Liver (tissue), 9 donors: ENCODE data around the gene EMILIN3. TPM values are rescaled to one million over a fixed set of nuclear protein-coding genes. Genes with fewer than 3 reads are reported as not detected.

Source experiments
- DNase-seq: peaks from one replicate; pipeline ENCODE4 v3.0.0-alpha.2; 2017; ENCODE audit warnings: low spot score
- H3K27ac ChIP-seq, 2 donors: one replicate each; pipeline ENCODE4 v1.7.0; 2013; ENCODE audit warnings: inconsistent platforms in 2 of 2, low read length in 2 of 2, control low read depth in 1 of 2, low read depth in 1 of 2, mild to moderate bottlenecking in 1 of 2
- H3K27me3 ChIP-seq, 4 donors: one replicate each; pipeline versions ENCODE4 v1.6.1 to v1.7.0; 2013; ENCODE audit warnings: low read length in 3 of 4, inconsistent platforms in 1 of 4, mild to moderate bottlenecking in 1 of 4, moderate library complexity in 1 of 4; ENCODE audit not compliant: control insufficient read depth in 4 of 4, insufficient read depth in 4 of 4
- H3K36me3 ChIP-seq, 4 donors: one replicate each; pipeline versions ENCODE4 v1.6.1 to v1.7.0; 2013; ENCODE audit warnings: low read length in 3 of 4, mild to moderate bottlenecking in 3 of 4, low read depth in 1 of 4, moderate library complexity in 1 of 4; ENCODE audit not compliant: control insufficient read depth in 4 of 4, insufficient read depth in 3 of 4
- H3K4me1 ChIP-seq, 4 donors: one replicate each; pipeline versions ENCODE4 v1.6.1 to v1.7.0; 2013; ENCODE audit warnings: low read length in 3 of 4, mild to moderate bottlenecking in 3 of 4, moderate library complexity in 1 of 4; ENCODE audit not compliant: control insufficient read depth in 4 of 4, insufficient read depth in 4 of 4
- H3K4me3 ChIP-seq, 3 donors: one replicate each; pipeline versions ENCODE4 v1.6.1 to v1.7.0; 2013; ENCODE audit warnings: low read length in 3 of 3, control low read depth in 1 of 3, low read depth in 1 of 3, mild to moderate bottlenecking in 1 of 3
- H3K9ac ChIP-seq, 2 donors: one replicate each; pipeline ENCODE4 v1.7.0; 2013; ENCODE audit warnings: low read length in 2 of 2, mild to moderate bottlenecking in 2 of 2, moderate library complexity in 2 of 2, control low read depth in 1 of 2, low read depth in 1 of 2
- H3K9me3 ChIP-seq, 4 donors: one replicate each; pipeline versions ENCODE4 v1.6.1 to v1.7.0; 2013; ENCODE audit warnings: low read length in 3 of 4; ENCODE audit not compliant: control insufficient read depth in 4 of 4
- EGR1 ChIP-seq, 2 donors: IDR thresholded peaks; 2 replicates each; pipeline ENCODE4 v1.6.1; 2016 to 2018; ENCODE audit warnings: antibody characterized with exemption in 2 of 2, low read depth in 2 of 2
- FOXA1 ChIP-seq: IDR thresholded peaks from 2 replicates; pipeline ENCODE4 v1.6.1; 2016; ENCODE audit warnings: antibody characterized with exemption
- GABPA ChIP-seq, 2 donors: IDR thresholded peaks in 1 of 2; conservative IDR thresholded peaks in 1 of 2; 2 replicates each; pipeline ENCODE4 v1.6.1; 2016; ENCODE audit warnings: antibody characterized with exemption in 2 of 2, mild to moderate bottlenecking in 1 of 2, moderate library complexity in 1 of 2
- NR2F2 ChIP-seq: IDR thresholded peaks from 2 replicates; pipeline ENCODE4 v1.6.1; 2016; ENCODE audit warnings: antibody characterized with exemption
- RAD21 ChIP-seq, 2 donors: IDR thresholded peaks; 2 replicates each; pipeline ENCODE4 v1.6.1; 2016; ENCODE audit warnings: antibody characterized with exemption in 2 of 2, mild to moderate bottlenecking in 2 of 2
- RXRA ChIP-seq, 2 donors: IDR thresholded peaks; 2 replicates each; pipeline ENCODE4 v1.6.1; 2017 to 2018; ENCODE audit warnings: antibody characterized with exemption in 2 of 2, mild to moderate bottlenecking in 1 of 2
- SP1 ChIP-seq: IDR thresholded peaks from 2 replicates; pipeline ENCODE4 v1.6.1; 2018; ENCODE audit warnings: antibody characterized with exemption, mild to moderate bottlenecking
- YY1 ChIP-seq: IDR thresholded peaks from 2 replicates; pipeline ENCODE4 v1.6.1; 2016; ENCODE audit warnings: antibody characterized with exemption, mild to moderate bottlenecking
- WGBS: extraction: QIAGEN DNeasy Blood & Tissue Kit; methylation state at CpG from one replicate; pipeline ENCODE4 v1.1.7; 2013; 5-methylcytosine and 5-hydroxymethylcytosine counted together
- polyA plus RNA-seq, 2 donors: library from polyadenylated mRNA; stranded (reverse) in 1 of 2; unstranded in 1 of 2; fragments of 200-250 nt in 1 of 2; fragments of >200 nt in 1 of 2; fragmentation: Nextera tagmentation in 1 of 2; extraction: Ambion mirVana in 1 of 2; gene quantifications; one replicate each; pipeline versions ENCODE4 v1.2.1 to v1.2.3, GENCODE V29; 2013 to 2015
- total RNA-seq, 2 donors: library from RNA; depleted of rRNA; stranded (reverse); fragments of >200 nt; gene quantifications; one replicate each; pipeline ENCODE4 v1.2.3, GENCODE V29; 2014
- TF ChIP-seq, protein P1 (sequence below): IDR thresholded peaks from 2 replicates; pipeline ENCODE4 v1.6.1; 2016; ENCODE audit warnings: antibody characterized with exemption
- TF ChIP-seq, protein P2 (sequence below): IDR thresholded peaks from 2 replicates; pipeline ENCODE4 v1.6.1; 2016; ENCODE audit warnings: antibody characterized with exemption
- TF ChIP-seq, protein P3 (sequence below): IDR thresholded peaks from 2 replicates; pipeline ENCODE4 v1.6.1; 2016; ENCODE audit warnings: antibody characterized with exemption
- TF ChIP-seq, protein P4 (sequence below): IDR thresholded peaks from 2 replicates; pipeline ENCODE4 v1.6.1; 2016; ENCODE audit warnings: antibody characterized with exemption, mild to moderate bottlenecking
- donor health status: healthy.
- donor health status: healthy.
- donor health status: healthy.
- donor health status: healthy.
- donor health status: healthy.

Gene EMILIN3
- total and polyA plus RNA-seq, 4 donors: 0.05 to 0.79 (median 0.17) TPM; not detected in 1

DNA sequence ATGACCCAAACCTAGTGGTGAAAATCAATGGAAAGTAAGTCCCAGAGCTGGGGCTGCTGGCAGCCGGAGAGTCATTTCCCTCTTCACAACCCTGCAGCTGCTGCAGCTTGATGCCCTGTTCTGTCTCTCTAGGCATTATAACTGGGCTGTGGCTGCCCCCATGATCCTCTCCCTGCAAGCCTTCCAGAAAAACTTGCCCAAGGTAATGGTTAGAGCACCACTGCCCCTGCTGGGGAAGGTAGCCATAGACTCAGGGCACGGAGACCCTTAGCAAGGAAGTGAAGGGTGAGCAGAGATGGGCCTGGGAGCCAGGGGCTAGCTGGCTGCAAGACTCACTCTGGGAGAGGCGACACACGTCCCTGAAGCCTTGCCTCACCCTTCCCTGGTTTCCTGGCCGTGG, 14.0 kb downstream of the EMILIN3 start:
- Histone ChIP-seq H3K4me3 (no peak overlapping the region), H3K9me3 (no peaks in the 10 kb centered on the region), H3K27ac (no peak overlapping the region), H3K9ac (no peak overlapping the region), H3K27me3 (no peaks in the 10 kb centered on the region), H3K4me1 (no peaks in the 10 kb centered on the region), H3K36me3 (peaks cover 5 to 68% (median 22%) of the 10 kb centered on the region in 4 donors)
- TF ChIP-seq YY1: no peak
- TF ChIP-seq RAD21 (IDR thresholded peaks at IDR 0.05): no peak
- TF ChIP-seq, protein P1, sequence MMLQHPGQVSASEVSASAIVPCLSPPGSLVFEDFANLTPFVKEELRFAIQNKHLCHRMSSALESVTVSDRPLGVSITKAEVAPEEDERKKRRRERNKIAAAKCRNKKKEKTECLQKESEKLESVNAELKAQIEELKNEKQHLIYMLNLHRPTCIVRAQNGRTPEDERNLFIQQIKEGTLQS: no peak
- TF ChIP-seq, protein P2, sequence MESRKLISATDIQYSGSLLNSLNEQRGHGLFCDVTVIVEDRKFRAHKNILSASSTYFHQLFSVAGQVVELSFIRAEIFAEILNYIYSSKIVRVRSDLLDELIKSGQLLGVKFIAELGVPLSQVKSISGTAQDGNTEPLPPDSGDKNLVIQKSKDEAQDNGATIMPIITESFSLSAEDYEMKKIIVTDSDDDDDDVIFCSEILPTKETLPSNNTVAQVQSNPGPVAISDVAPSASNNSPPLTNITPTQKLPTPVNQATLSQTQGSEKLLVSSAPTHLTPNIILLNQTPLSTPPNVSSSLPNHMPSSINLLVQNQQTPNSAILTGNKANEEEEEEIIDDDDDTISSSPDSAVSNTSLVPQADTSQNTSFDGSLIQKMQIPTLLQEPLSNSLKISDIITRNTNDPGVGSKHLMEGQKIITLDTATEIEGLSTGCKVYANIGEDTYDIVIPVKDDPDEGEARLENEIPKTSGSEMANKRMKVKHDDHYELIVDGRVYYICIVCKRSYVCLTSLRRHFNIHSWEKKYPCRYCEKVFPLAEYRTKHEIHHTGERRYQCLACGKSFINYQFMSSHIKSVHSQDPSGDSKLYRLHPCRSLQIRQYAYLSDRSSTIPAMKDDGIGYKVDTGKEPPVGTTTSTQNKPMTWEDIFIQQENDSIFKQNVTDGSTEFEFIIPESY: no peak
- TF ChIP-seq, protein P3, sequence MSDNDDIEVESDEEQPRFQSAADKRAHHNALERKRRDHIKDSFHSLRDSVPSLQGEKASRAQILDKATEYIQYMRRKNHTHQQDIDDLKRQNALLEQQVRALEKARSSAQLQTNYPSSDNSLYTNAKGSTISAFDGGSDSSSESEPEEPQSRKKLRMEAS: no peak
- TF ChIP-seq NR2F2: no peak
- no peak for TF ChIP-seq FOXA1
- no peak for TF ChIP-seq SP1
- TF ChIP-seq EGR1 (IDR thresholded peaks at IDR 0.05; ENCODE audit: low read depth in 2 of 2): no peak
- TF ChIP-seq GABPA (IDR thresholded peaks at IDR 0.05 in 1 of 2, conservative IDR thresholded peaks at IDR 0.05 in 1 of 2): no peak
- no peak for TF ChIP-seq RXRA (IDR thresholded peaks at IDR 0.05)
- no peak for DNase-seq
- WGBS: 88% methylated on average over 5 of the region's 5 CpGs

DNA sequence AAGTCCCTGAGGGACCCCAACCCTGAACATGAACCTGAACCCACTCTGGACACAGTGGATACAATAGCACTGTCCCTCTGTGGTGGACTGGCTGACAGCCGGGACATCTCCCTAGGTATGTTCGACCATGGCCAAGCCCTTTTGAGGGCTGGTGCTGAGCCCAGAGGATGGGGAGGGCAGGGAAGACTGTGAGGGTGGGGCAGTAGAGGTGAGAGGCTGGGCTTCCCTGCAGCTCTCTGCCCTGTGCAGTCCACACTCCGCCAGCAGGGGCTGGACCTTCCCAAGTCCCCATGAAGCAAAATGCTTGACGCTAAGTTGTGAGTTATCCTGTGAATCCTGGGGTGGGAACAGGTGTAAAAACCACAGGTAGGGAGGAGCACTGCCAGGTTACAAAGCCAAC, 14.5 kb downstream of the EMILIN3 start:
- WGBS: 91% methylated on average over 4 of the region's 4 CpGs
- Histone ChIP-seq H3K27ac (no peak overlapping the region), H3K9me3 (no peaks in the 10 kb centered on the region), H3K9ac (no peak overlapping the region), H3K4me3 (no peak overlapping the region), H3K36me3 (peaks cover 5 to 72% (median 22%) of the 10 kb centered on the region in 4 donors), H3K27me3 (no peaks in the 10 kb centered on the region), H3K4me1 (no peaks in the 10 kb centered on the region)
- TF ChIP-seq, protein P4, sequence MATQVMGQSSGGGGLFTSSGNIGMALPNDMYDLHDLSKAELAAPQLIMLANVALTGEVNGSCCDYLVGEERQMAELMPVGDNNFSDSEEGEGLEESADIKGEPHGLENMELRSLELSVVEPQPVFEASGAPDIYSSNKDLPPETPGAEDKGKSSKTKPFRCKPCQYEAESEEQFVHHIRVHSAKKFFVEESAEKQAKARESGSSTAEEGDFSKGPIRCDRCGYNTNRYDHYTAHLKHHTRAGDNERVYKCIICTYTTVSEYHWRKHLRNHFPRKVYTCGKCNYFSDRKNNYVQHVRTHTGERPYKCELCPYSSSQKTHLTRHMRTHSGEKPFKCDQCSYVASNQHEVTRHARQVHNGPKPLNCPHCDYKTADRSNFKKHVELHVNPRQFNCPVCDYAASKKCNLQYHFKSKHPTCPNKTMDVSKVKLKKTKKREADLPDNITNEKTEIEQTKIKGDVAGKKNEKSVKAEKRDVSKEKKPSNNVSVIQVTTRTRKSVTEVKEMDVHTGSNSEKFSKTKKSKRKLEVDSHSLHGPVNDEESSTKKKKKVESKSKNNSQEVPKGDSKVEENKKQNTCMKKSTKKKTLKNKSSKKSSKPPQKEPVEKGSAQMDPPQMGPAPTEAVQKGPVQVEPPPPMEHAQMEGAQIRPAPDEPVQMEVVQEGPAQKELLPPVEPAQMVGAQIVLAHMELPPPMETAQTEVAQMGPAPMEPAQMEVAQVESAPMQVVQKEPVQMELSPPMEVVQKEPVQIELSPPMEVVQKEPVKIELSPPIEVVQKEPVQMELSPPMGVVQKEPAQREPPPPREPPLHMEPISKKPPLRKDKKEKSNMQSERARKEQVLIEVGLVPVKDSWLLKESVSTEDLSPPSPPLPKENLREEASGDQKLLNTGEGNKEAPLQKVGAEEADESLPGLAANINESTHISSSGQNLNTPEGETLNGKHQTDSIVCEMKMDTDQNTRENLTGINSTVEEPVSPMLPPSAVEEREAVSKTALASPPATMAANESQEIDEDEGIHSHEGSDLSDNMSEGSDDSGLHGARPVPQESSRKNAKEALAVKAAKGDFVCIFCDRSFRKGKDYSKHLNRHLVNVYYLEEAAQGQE: no peak
- TF ChIP-seq RAD21 (IDR thresholded peaks at IDR 0.05): no peak
- no peak for TF ChIP-seq RXRA (IDR thresholded peaks at IDR 0.05)
- no peak for TF ChIP-seq GABPA (IDR thresholded peaks at IDR 0.05 in 1 of 2, conservative IDR thresholded peaks at IDR 0.05 in 1 of 2)
- TF ChIP-seq EGR1 (IDR thresholded peaks at IDR 0.05; ENCODE audit: low read depth in 2 of 2): no peak
- TF ChIP-seq, protein P2: no peak
- no peak for TF ChIP-seq YY1
- TF ChIP-seq FOXA1: no peak
- TF ChIP-seq, protein P3: no peak
- TF ChIP-seq NR2F2: no peak
- DNase-seq: no peak
